ENCODE measurements around the gene CDH13. TPM values are rescaled to one million over a fixed set of nuclear protein-coding genes. Genes with fewer than 3 reads are reported as not detected.

Gene CDH13
- total RNA-seq, 1 experiment from 2014 or later, result 0.89 TPM

DNA sequence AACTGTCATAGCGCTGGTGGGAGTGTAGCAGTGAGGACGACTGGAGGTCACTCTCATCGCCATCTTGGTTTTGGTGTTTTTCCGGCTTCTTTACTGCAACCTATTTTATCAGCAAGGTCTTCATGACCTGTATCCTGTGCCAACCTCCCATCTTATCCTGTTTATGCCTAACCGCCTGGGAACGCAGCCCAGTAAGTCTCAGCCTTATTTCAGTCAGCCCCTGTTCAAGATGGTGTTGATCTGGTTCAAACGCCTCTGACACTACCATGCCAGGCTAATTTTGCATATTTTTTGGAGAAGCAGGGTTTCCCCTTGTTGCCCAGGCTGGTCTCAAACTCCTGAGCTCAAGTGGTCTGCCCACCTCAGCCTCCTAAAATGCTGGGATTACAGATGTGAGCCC, 1001.2 kb downstream of the CDH13 start:
- DNase-seq, result no peak

DNA sequence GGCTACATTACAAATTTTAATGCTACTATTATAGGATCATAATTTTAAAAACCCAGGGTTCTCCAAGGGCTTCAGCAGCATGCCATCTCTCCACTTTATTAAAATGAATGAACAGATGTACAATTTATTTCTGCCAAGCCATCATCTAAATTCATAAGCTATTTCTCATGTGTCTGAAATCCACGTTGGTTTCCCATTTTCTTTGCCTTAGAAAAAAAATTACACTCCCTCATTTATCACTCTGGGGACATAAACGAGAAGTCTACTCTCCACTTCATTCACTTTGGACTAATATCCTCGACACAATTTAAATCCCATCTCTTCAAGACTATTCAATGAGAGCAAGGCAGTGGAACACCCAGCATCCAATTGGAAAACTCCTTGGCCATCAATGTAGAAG, 1002.7 kb downstream of the CDH13 start:
- Histone ChIP-seq H3K9me3 (no peaks in the 10 kb centered on the region), H3K27me3 (no peaks in the 10 kb centered on the region), H3K36me3 (no peaks in the 10 kb centered on the region), H3K4me3 (no peak overlapping the region)
- DNase-seq, result no peak

More for the DNA sequence above, 1001.2 kb downstream of the CDH13 start:
- Histone ChIP-seq H3K36me3 (no peaks in the 10 kb centered on the region), H3K4me3 (no peak overlapping the region), H3K27me3 (no peaks in the 10 kb centered on the region), H3K9me3 (no peaks in the 10 kb centered on the region)

DNA sequence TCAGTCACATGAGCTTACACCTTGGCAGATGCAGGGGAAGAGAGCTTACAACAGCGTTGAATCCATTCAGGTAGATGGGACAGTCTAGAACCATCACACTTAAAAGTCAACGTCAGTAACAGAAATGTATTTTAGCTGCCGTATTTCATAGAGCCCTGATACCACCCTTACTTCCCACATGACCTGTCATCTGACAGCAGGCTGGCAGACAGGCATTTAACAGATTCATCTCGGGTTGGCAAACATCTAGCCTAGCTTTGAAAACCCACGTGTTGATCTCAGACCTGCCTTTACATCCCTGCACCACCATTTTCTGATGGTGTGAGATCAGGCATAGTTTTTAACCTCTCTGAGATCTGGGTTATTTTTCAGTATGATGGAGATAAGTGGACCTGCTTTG, 1003.1 kb downstream of the CDH13 start:
- Histone ChIP-seq H3K9me3 (no peaks in the 10 kb centered on the region), H3K27me3 (no peaks in the 10 kb centered on the region), H3K36me3 (no peaks in the 10 kb centered on the region), H3K4me3 (no peak overlapping the region)
- no peak for DNase-seq

DNA sequence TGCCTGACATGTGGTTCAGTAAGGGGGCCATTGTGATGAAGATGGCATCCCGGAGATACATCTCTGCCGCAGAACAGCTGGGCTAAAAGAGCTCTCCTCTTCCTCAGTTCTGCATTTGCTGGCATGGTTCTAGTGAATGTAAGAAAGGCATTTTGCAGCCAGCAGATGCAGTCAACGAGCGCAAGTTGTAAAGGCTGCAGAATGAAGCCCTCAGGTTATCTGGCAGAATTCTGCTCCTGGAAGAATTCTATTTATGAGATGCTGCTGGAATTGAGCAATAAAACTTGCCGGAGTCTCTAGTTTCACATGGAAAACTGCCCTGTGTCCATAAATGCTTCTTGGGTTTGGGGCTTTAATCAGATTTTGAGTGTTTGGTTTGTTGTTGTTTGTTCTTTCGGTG, 1004.2 kb downstream of the CDH13 start:
- Histone ChIP-seq H3K4me3 (no peak overlapping the region), H3K36me3 (no peaks in the 10 kb centered on the region), H3K27me3 (no peaks in the 10 kb centered on the region), H3K9me3 (no peaks in the 10 kb centered on the region)
- no peak for DNase-seq

DNA sequence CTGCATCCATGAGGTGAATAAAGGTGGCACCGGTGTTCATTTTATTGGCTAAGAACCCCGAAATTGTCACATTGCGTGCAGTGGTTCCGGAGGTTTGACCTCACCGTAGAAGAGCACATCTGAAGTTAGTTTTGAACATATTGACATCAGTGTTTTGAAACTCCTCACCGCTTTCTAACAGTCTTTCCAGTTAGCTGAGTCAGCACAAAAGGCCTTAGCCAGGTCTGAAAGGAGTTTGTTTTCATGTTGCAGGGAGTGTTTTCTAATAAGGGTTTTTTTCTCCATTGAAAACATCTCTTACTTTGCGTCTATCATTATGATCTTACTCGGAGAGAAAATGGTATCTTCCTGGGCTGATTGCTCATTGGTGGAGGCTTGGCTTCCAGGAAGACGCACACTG, 1006.5 kb downstream of the CDH13 start:
- Histone ChIP-seq H3K36me3 (no peaks in the 10 kb centered on the region), H3K9me3 (no peaks in the 10 kb centered on the region), H3K27me3 (no peaks in the 10 kb centered on the region), H3K4me3 (no peak overlapping the region)
- DNase-seq, result no peak

DNA sequence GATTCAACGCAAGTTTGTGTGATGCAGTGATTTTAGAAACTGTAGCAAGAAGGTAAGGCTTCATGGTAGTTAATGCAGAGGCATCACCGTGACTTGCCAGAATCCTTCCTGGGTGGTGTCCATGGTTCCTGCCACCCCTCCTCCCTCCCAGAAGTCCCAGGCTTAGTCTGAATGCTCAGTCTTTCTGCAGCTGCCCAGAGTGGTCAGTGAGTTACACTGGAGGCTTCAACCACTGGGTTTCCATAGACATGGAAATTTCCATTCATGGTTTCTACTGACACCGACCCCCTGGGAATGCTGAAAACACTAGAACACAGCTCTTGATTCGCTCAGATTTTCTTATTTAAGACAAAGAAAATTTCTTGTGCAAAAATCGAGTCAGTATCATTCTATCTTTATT, 1021.6 kb downstream of the CDH13 start:
- no peak for DNase-seq
- no peaks in the 10 kb centered on the region for H3K27me3 ChIP-seq
- no peaks in the 10 kb centered on the region for H3K9me3 ChIP-seq
- H3K4me3 ChIP-seq, result no peak overlapping the region
- no peaks in the 10 kb centered on the region for H3K36me3 ChIP-seq

DNA sequence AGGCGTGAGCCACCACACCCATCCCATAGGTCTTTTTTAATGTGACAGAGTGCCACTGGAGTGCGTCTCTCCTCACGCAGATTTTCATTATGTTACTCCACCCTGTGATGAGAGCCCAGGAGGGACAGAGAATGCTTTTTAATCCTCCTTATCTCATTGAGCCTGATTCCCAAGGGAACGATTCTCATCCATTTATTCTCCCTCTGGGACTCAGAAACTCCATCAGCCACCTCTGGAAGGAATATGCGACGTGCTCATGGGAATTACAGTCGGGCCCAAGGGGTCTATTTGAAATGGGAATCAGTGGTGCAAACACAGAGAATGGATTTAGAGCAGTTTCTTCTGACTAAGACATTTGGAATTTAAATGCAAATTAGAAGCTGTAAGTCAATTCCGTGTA, 1025.1 kb downstream of the CDH13 start:
- Histone ChIP-seq H3K36me3 (no peaks in the 10 kb centered on the region), H3K4me3 (no peak overlapping the region), H3K27me3 (no peaks in the 10 kb centered on the region), H3K9me3 (no peaks in the 10 kb centered on the region)
- no peak for DNase-seq

DNA sequence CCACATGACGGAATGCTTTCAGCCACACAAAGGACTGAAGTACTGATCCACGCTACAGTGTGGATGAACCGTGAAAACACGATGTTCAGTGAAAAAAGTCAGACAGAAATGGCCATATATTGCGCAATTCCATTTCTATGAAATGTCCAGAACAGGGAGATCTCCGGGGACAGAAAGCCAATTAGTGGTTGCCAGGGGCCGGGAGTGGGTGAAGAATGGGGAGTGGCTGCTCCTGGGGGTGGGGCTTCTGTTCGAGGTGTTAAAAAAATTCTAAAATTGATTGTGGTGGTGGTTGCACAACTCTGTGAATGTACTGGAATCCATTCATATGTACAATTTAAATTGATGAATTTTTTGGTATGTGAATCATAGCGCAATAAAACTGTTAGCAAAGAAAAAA, 1026.2 kb downstream of the CDH13 start:
- Histone ChIP-seq H3K27me3 (no peaks in the 10 kb centered on the region), H3K4me3 (no peak overlapping the region), H3K9me3 (no peaks in the 10 kb centered on the region), H3K36me3 (no peaks in the 10 kb centered on the region)
- no peak for DNase-seq

DNA sequence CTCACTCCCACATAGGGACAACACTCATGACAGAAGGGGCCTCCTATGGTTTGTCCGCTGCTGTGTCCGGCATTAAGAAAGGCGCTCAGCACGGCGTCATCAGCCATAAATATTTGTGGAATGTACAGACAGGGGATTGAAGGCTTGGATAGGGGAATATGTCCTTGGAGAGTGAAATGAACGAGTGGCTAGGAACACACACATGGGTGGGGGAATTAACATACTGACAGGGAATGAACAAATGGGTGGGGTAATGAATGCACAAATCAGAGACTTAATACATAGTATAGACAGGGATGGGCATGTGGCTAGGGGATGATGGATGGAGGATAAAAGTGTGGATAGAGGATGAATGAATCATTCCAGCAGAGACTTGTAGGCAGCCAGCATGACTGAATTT, 1027.0 kb downstream of the CDH13 start:
- no peaks in the 10 kb centered on the region for H3K27me3 ChIP-seq
- H3K9me3 ChIP-seq, result no peaks in the 10 kb centered on the region
- no peaks in the 10 kb centered on the region for H3K36me3 ChIP-seq
- no peak overlapping the region for H3K4me3 ChIP-seq
- DNase-seq, result peak; percentile 1

DNA sequence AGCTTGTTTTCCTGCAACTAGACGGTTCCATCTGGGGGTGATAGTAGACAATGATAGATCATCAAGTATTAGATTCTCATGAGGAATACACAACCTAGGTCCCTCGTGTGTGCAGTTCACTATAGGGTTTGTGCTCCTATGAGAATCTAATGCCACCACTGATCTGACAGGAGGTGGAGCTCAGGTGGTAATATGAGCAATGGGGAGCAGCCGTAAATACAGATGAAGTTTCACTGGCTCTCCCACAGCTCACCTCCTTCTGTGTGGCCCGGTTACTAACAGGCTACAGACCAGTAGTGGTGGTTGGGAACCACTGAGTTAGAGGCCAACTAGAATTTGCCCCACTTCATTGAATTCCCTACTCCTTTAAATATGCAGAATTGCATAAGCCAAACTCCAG, 1033.5 kb downstream of the CDH13 start:
- no peaks in the 10 kb centered on the region for H3K36me3 ChIP-seq
- H3K27me3 ChIP-seq, result no peaks in the 10 kb centered on the region
- no peaks in the 10 kb centered on the region for H3K9me3 ChIP-seq
- H3K4me3 ChIP-seq, result no peak overlapping the region
- DNase-seq, result no peak

DNA sequence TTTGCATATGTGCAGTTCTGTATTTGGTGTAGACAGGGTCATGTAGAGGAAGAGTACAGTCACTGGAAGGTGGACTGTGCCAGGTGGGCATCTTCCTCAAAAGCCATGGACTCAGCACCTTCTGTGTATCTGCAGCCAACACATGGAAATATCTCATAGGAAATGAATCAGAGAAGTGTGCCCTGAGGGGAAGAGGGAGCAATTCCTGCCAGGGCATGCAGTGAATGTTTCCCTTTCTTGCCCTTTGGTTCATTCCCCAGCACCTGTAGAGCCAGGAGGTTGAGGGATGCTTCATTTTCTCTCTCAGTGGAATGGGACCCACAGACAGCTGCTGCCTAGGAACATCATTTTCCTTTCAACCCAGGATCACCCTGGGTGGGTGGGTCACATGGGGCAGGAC, 1034.9 kb downstream of the CDH13 start:
- Histone ChIP-seq H3K9me3 (no peaks in the 10 kb centered on the region), H3K36me3 (no peaks in the 10 kb centered on the region), H3K27me3 (no peaks in the 10 kb centered on the region), H3K4me3 (no peak overlapping the region)
- no peak for DNase-seq

DNA sequence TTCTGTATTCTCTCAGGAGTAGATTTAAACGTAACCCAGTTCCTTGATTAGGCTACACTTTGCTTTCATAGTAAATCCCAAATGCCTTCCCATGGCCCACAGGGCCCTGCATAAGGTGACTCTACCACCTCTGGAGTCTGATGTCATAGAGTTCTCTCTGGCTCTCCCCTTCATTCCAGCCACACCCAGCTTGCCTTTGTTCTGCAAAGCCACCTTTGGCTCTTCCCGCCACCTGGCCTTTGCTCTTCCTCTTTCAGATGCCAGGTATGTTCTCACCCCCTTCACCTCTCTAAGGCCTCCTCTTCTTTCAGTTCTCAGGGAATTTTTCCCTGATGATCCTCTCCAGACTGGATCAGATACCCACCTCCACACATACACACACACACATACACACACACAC, 1039.7 kb downstream of the CDH13 start:
- Histone ChIP-seq H3K27me3 (no peaks in the 10 kb centered on the region), H3K4me3 (no peak overlapping the region), H3K9me3 (no peaks in the 10 kb centered on the region), H3K36me3 (no peaks in the 10 kb centered on the region)
- no peak for DNase-seq

DNA sequence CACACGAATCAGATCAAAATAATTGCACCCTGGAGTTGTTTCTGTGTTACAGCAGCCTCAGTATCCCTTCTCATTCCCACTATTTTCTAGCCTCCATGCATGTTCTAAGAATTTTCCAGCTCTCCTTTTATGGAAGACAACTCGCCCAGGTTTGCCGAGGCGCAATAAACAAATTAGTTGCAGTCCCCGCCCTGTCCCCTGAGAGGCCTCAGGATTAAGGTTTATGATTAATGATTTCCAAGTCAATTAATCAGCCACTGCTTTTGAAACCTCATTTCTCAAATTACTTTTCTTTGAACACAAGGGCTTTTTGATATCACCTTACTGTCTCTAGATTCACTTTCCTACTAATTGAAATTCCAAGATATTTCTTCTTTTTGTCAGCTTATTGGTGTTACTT, 1042.7 kb downstream of the CDH13 start:
- Histone ChIP-seq H3K4me3 (no peak overlapping the region), H3K9me3 (no peaks in the 10 kb centered on the region), H3K36me3 (no peaks in the 10 kb centered on the region), H3K27me3 (no peaks in the 10 kb centered on the region)
- no peak for DNase-seq

DNA sequence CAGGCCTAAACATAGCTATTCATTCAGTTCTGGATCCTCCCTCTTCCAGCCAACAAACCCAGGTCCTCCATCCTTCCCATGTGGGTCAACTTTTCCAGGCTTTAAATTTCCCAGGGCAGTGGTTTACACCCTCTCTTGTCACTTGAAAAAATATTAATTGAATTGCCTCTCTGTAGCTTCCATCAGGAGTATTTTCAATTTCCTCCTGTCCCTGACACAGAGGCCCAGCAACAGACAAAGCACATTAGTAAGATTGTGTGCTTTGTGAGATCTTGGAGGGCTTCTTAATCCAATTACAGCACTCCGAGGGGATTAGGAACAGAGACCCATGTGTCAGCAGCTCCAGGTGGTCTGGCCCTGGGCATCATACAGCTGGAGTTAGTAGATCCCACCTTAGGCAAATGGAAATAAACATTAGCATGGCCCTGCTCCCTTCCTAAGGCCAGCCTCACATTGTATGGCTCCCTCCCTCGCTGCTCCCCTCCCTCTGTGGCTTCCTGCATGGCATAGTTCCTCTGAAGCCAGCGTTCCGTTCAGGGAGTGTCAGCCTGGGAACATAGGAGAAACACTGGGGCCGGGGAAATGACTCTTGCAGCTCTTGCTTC, 1048.3 kb downstream of the CDH13 start:
- no peak for DNase-seq
- H3K4me3 ChIP-seq, result no peak overlapping the region
- no peaks in the 10 kb centered on the region for H3K36me3 ChIP-seq
- H3K9me3 ChIP-seq, result no peaks in the 10 kb centered on the region
- H3K27me3 ChIP-seq, result no peaks in the 10 kb centered on the region

DNA sequence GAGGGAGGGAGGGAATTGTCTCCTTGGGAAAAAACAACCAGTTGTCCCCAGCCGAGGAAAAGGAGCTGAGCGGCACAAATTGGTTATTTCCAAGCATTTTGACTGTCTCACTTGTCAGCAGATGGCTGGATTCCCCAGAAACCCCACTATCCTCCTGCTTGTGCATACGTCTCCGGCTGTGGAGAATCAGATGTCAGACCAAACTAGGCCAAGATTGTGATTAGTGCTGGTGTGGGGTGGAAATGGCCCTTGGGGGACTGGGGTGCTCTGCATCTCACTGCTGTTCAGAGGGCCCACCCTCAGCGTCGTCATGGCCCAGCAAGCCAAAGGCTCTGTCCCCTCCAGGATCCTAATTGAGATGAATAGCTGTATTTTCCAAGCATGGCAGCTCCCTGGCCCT, 1049.3 kb downstream of the CDH13 start:
- no peak for DNase-seq
- Histone ChIP-seq H3K9me3 (no peaks in the 10 kb centered on the region), H3K27me3 (no peaks in the 10 kb centered on the region), H3K4me3 (no peak overlapping the region), H3K36me3 (no peaks in the 10 kb centered on the region)

DNA sequence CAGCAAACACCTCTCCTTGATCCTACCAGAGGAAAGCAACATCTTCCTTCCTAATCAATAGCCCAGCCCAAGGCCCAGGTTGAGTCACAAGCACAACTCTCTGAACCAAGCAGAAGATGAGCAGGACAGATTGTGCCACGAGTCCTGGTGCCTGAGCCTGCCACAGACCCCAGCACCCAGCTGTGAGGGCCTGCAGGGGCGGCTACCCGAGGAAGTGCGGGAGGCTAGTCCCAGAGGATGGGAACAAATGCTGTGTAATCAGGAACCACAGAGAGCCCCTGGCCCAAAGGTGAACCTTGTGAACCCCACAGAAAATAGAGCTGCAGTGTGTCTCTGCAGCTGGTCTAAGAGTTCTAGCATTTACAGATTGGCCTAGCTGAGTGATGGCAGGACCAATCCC, 1054.2 kb downstream of the CDH13 start:
- DNase-seq, result no peak
- Histone ChIP-seq H3K36me3 (no peaks in the 10 kb centered on the region), H3K27me3 (no peaks in the 10 kb centered on the region), H3K4me3 (no peak overlapping the region), H3K9me3 (no peaks in the 10 kb centered on the region)

DNA sequence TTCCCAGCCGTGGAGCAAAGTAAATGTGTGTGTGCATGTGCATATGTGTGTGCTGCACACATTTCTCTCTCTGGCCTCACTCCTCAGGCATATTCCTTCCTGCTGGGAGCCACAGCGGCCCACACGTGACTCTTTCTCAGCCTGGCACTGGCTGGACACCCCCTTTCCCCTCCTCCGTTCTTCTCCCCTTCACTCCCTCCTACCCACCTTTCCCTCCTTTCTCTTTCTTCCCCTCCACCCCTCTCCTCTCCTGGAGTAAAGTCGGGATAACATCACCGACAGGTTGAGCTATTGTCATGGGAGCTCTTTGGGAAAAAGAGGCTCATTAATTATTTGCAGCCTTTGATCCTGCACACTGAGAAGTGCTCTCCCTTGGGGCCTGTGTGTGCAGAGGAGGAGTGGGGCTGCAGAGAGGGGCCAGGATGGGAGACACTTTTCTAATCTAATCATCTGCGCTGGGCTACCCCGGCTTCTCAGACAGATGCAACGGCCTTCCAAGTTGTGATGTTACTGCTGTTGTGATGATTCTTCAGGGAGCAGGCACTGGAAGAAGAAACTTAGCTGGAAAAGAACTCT, 1054.7 kb downstream of the CDH13 start:
- H3K9me3 ChIP-seq, result no peaks in the 10 kb centered on the region
- no peak overlapping the region for H3K4me3 ChIP-seq
- no peaks in the 10 kb centered on the region for H3K36me3 ChIP-seq
- no peak for DNase-seq
- no peaks in the 10 kb centered on the region for H3K27me3 ChIP-seq

DNA sequence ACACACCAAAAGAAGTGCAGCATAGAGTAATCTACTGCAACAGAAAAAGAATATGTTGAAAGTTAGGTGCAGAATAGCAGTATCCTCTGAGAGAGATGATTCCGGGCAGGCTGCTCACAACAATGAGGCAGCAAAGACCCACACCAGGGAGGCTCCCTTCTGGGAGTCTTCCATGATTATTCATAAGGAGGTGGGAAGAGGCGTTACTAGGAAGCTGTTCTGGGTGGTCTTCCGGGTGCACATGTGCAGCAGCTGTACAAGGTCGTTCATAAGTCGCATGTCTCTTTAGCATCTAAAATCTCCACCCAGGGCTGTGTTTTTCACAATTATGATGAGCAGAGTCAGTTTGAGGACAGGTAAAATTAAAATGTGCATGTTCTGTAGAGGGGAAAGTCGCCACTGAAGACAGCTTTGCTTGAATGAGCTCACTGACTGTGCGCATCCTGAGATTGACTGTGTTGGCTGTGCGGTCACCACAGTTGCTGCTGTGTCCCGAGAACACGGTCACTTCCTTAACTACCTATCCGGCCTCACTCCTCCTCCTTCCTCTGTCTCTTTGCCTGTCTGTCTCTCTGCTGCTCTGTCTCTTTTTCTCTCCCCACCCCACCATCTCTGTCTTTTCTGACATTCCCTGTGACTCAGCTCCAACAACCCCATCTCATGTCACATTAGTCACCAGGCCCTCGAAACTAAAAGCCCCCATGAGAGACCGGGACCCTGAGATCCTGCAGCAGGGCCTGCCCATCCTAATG, 1055.5 kb downstream of the CDH13 start:
- no peak overlapping the region for H3K4me3 ChIP-seq
- no peaks in the 10 kb centered on the region for H3K9me3 ChIP-seq
- no peaks in the 10 kb centered on the region for H3K36me3 ChIP-seq
- DNase-seq, result no peak
- H3K27me3 ChIP-seq, result no peaks in the 10 kb centered on the region
